ENCODE measurements around the gene BRIP1. TPM values are rescaled to one million over a fixed set of nuclear protein-coding genes. Genes with fewer than 3 reads are reported as not detected.

The BRIP1 gene
- total and polyA plus RNA-seq, 9 of the 15 experiments (the other 6 are each of a cell fraction or from before 2014, with no cell fraction given) = 2.4 to 17.5 (median 11.2) TPM

DNA sequence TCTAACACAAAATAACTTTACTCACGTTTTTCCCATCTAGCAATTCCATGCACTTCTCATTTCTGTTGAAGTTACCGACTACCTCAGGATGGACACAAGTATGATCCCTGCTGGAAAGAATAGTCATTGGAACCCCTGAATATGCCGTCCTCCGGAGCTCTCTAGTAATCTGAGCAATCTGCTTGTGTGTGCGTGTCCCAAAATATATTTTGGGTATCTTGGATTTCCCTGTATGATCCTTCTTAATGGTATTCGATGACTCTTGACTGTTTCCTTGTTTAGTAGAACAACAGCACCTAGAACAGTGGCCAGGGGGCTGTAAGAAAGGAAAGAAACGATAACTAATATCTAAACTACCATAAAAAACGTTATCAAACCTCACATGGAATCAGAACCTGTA is 54.9 kb downstream of the BRIP1 start (continued):
- TF ChIP-seq ZNF639 (CRISPR knock-in tag; conservative IDR thresholded peaks at IDR 0.05 in 1 of 2, IDR thresholded peaks at IDR 0.05 in 1 of 2) = no peak

- in situ Hi-C loops (cut with MboI) = no loop called here
- DNase-seq (ENCODE audit: extremely low read depth in 1 of 4, low spot score in 3 of 4) (no peak), FAIRE-seq (no peak), ATAC-seq (no peak)
- H3K27me3 ChIP-seq (ENCODE audit: control insufficient read depth in 2 of 2, insufficient read depth in 2 of 2, low read length in 2 of 2) = no peaks in the 10 kb centered on the region
- no peak overlapping the region for H3K4me2 ChIP-seq (ENCODE audit: insufficient read depth, low read length)
- intact Hi-C loops (cut with micrococcal nuclease) = no loop called here
- H3K4me3 ChIP-seq = no peak overlapping the region
- peaks cover 0 to 10% of the 10 kb centered on the region in 2 experiments; a peak in 2 of 5 replicates for H3K4me1 ChIP-seq (replicated peaks in 1 of 2; ENCODE audit: control insufficient read depth in 2 of 2, insufficient read depth in 2 of 2, low read length in 2 of 2)
- 100% methylated on average over 1 of the region's 1 CpG for WGBS (ENCODE audit: insufficient coverage, low coverage, missing lambda C conversion rate)
- no peak overlapping the region for H3K9ac ChIP-seq (ENCODE audit: insufficient read depth in 1 of 2, low read depth in 2 of 2, low read length in 2 of 2)
- H3K36me3 ChIP-seq (ENCODE audit: control insufficient read depth, insufficient read depth, low read length) = peaks cover 11% of the 10 kb centered on the region; the same call in 1 of the 3 replicates
- H2AFZ ChIP-seq (ENCODE audit: low read depth, low read length) = no peak overlapping the region
- POLR2A ChIA-PET = no interaction called here
- TF ChIP-seq EWSR1 (IDR thresholded peaks at IDR 0.05; ENCODE audit: borderline replicate concordance, low read depth, partially characterized antibody) = peak; percentile 18
- TF ChIP-seq, protein P1, sequence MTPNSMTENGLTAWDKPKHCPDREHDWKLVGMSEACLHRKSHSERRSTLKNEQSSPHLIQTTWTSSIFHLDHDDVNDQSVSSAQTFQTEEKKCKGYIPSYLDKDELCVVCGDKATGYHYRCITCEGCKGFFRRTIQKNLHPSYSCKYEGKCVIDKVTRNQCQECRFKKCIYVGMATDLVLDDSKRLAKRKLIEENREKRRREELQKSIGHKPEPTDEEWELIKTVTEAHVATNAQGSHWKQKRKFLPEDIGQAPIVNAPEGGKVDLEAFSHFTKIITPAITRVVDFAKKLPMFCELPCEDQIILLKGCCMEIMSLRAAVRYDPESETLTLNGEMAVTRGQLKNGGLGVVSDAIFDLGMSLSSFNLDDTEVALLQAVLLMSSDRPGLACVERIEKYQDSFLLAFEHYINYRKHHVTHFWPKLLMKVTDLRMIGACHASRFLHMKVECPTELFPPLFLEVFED (CRISPR knock-in tag; conservative IDR thresholded peaks at IDR 0.05) = no peak
- H4K20me1 ChIP-seq (replicated peaks; ENCODE audit: control insufficient read depth, insufficient read depth, low read length) = no peaks in the 10 kb centered on the region
- no peaks in the 10 kb centered on the region for H3K9me3 ChIP-seq (replicated peaks; ENCODE audit: control insufficient read depth, insufficient read depth, low read depth, low read length)
- no TSS peak for BruUV-seq (replicated peaks)
- H3K79me2 ChIP-seq (ENCODE audit: control insufficient read depth, insufficient read depth, low read length) = no peaks in the 10 kb centered on the region
- H3K27ac ChIP-seq (ENCODE audit: extremely low read depth, low read depth, low read length) = no peak overlapping the region
- no peaks in the 10 kb centered on the region for H3K9me1 ChIP-seq (ENCODE audit: control insufficient read depth, insufficient read depth, low read length)
- CTCF ChIA-PET (ENCODE audit: low intra/inter-chr PET ratio) = no interaction called here
Observed at GRCh38 chr17:61806936-61807335, 56.4 kb downstream of the BRIP1 start.
